Brain microvascular endothelial cell (primary cell): ENCODE data around the gene CCDC63.

Experiments used
- DNase-seq: peaks from one replicate; pipeline ENCODE4 v3.0.0-alpha.2; 2020
- H3K27ac ChIP-seq: fragments of 250-450 bp; sonication (Bioruptor Pico); 2 replicates; pipeline ENCODE4 v1.5.1; 2020; ENCODE audit warnings: mild to moderate bottlenecking, moderate library complexity
- H3K27me3 ChIP-seq: fragments of 250-450 bp; sonication (Bioruptor Pico); replicated peaks from 2 replicates; pipeline ENCODE4 v1.5.1; 2020; ENCODE audit warnings: mild to moderate bottlenecking
- H3K36me3 ChIP-seq: fragments of 250-450 bp; sonication (Bioruptor Pico); replicated peaks from 2 replicates; pipeline ENCODE4 v1.5.1; 2020; ENCODE audit warnings: mild to moderate bottlenecking
- H3K4me3 ChIP-seq: 2 replicates; pipeline ENCODE4 v1.5.1; 2011; ENCODE audit warnings: low read depth, mild to moderate bottlenecking, control low read depth, low read length, moderate library complexity
- CTCF ChIP-seq: IDR thresholded peaks from 2 replicates; pipeline ENCODE4 v1.5.1; 2011; ENCODE audit warnings: low read depth, mild to moderate bottlenecking, moderate library complexity, low read length, control low read depth, inconsistent platforms; ENCODE audit errors: missing control alignments
- in situ Hi-C: cut with HindIII; loops from 2 replicates; pipeline ENCODE4 v1.10.0; 2017; ENCODE audit warnings: low sequenced_read_pairs, low pct_ligation_motif_present

Gene CCDC63

GRCh38 chr12:110869026-110869425, 22.2 kb downstream of the CCDC63 start:
- no peak overlapping the region for H3K4me3 ChIP-seq
- H3K27ac ChIP-seq: no peak overlapping the region
- in situ Hi-C loops: no loop called here
- H3K27me3 ChIP-seq: no peaks in the 10 kb centered on the region
- TF ChIP-seq CTCF: no peak
- no peak for DNase-seq
- H3K36me3 ChIP-seq: no peaks in the 10 kb centered on the region

- no peak for DNase-seq
- in situ Hi-C loops: no loop called here
Measured at GRCh38 chr12:110869803-110870202, 23.0 kb downstream of the CCDC63 start.

GRCh38 chr12:110872100-110872499, 25.3 kb downstream of the CCDC63 start:
- H3K4me3 ChIP-seq: no peak overlapping the region
- in situ Hi-C loops: no loop called here
- no peak for DNase-seq
- TF ChIP-seq CTCF: no peak
- H3K27me3 ChIP-seq: no peaks in the 10 kb centered on the region
- H3K27ac ChIP-seq: no peak overlapping the region
- H3K36me3 ChIP-seq: no peaks in the 10 kb centered on the region

More at GRCh38 chr12:110869803-110870202, 23.0 kb downstream of the CCDC63 start:
- Histone ChIP-seq H3K36me3 (no peaks in the 10 kb centered on the region), H3K4me3 (no peak overlapping the region), H3K27ac (no peak overlapping the region), H3K27me3 (no peaks in the 10 kb centered on the region)
- no peak for TF ChIP-seq CTCF

- no peaks in the 10 kb centered on the region for H3K27me3 ChIP-seq
- H3K27ac ChIP-seq: no peak overlapping the region
- in situ Hi-C loops: no loop called here
- H3K36me3 ChIP-seq: no peaks in the 10 kb centered on the region
- DNase-seq: no peak
- H3K4me3 ChIP-seq: no peak overlapping the region
- no peak for TF ChIP-seq CTCF
Measured at GRCh38 chr12:110874351-110874750, 27.6 kb downstream of the CCDC63 start.

GRCh38 chr12:110874781-110875180, 28.0 kb downstream of the CCDC63 start:
- TF ChIP-seq CTCF: no peak
- Histone ChIP-seq H3K36me3 (no peaks in the 10 kb centered on the region), H3K27ac (no peak overlapping the region), H3K27me3 (no peaks in the 10 kb centered on the region), H3K4me3 (no peak overlapping the region)
- in situ Hi-C loops: no loop called here
- no peak for DNase-seq

- in situ Hi-C loops: no loop called here
- no peak overlapping the region for H3K27ac ChIP-seq
- H3K4me3 ChIP-seq: no peak overlapping the region
- no peaks in the 10 kb centered on the region for H3K27me3 ChIP-seq
- H3K36me3 ChIP-seq: no peaks in the 10 kb centered on the region
- TF ChIP-seq CTCF: no peak
- no peak for DNase-seq
Measured at GRCh38 chr12:110880651-110881050, 33.9 kb downstream of the CCDC63 start.
